HG02588 (cell line): ENCODE results near the gene C2CD4C.
"Not testable (repeated sequence)": the region's sequence is repeated elsewhere in the genome, so short reads cannot be mapped to it uniquely, and the experiment has no call there.

Experiments used
- ATAC-seq: cut with Tn5 transposase; IDR thresholded peaks from one replicate; pipeline ENCODE4 v1.9.1; 2021; ENCODE audit warnings: mild to moderate bottlenecking, moderate library complexity; ENCODE audit not compliant: unreplicated experiment

C2CD4C gene

DNA sequence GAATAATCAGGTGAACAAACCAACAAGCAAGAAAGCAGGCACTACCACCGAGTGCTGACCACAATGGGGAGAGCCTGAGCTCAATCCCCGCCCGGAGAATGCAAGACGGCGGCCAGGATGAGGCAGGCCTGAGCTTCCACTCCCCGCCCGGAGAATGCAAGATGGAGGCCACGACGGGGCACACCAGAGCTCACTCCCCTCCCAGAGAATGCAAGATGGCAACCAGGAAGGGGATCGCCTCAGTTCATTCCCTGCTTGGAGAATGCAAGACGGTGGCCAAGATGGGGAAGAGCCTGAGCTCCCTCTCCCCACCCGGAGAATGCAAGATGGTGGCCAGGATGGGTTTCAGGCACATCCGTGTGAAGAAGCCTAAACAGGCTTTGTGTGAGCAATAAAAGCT is 39.7 kb downstream of the C2CD4C start:
- no peak for ATAC-seq

- no peak for ATAC-seq
Measured at GRCh38 chr19:368630-369024, 40.3 kb downstream of the C2CD4C start.

DNA sequence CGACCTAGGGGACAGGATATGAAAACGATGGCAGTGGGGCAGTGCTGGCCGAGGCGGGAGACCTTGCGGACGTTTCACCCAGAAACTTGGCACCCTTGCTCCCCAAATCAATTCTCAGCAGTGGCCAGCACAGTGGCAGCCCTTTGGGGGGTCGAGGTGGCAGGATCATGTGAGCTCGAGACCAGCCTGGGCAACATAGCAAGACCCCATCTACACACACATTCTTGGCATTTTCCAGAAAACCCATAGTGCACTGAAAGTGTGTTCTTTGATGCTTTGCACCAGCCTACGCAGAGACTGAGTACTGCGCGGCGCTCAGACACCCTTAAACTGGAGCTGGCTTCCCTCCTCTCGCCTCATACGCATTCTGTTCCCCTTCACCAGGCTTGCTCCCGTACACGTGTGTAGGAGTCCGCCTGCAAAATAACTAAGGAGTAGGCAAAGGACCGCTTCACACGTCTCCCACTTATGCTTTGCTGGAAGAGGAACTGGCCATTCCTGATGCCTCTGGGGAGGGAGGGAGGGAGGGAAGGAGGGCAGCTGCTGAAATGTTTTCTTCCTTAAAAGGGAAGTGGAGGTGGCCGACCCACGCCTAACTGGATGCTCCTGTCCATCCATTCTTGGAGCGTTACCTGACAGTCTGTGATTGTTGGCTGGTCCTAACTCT is 40.9 kb downstream of the C2CD4C start:
- ATAC-seq, result no peak

GRCh38 chr19:367561-367960 is 41.4 kb downstream of the C2CD4C start:
- ATAC-seq, result no peak

DNA sequence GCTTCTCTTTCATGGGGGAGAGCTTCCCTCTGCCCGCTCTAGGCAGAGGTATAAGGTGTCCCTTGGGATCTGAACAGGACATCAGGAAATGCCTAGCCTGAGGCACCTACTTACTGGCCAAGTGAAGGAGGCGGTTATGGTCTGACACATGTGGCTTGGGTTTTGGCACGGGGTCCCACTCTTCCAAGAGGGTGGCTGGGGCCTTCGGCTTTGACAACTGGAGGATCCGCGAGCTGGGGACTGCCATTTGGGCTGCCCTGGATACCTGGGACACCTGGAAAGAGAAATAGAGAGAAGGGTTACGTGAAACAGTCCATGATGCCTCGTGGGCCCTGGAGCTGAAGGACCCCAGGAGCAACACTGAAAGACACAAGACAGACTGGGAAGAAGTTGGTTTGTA is 42.0 kb downstream of the C2CD4C start:
- no peak for ATAC-seq

GRCh38 chr19:366205-366783 is 42.7 kb downstream of the C2CD4C start:
- no peak for ATAC-seq

DNA sequence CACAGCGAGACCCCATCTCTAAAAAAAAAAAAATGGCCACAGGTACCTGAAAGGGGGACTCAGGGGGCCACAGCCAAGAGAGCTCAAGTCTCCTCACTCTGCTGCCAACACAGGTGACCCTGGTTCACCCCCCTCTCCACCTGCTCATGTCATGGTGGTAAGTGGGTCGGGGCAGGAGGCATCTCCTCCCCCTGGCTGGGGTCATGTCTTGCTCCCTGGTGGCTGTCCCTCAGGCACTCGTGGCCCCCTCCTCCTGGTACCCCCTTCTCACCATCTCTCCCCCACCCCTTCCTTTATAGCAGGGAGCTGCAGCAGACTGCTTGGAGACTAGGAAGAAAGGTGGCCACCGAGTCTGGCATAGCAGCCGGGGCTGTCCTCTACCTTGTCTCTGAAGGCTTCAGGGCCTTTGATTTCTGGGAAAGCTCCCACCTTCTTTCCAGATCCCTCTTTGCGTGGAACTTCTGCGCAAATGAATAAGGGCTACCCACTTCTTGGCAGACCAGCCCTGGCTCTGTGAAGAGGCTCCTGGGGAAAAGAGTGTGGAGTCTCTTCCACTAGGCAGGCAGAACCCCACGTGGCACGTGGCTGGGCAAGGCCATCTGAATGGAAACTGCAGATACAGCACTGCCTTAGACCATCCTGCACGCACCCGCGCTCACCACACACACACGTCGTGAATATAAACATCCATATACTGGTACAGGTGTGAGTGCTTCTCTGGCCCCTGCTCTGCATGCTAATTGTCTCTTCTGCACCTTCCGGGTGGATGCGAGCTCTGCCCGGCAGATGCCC is 44.3 kb downstream of the C2CD4C start:
- ATAC-seq, result no peak

DNA sequence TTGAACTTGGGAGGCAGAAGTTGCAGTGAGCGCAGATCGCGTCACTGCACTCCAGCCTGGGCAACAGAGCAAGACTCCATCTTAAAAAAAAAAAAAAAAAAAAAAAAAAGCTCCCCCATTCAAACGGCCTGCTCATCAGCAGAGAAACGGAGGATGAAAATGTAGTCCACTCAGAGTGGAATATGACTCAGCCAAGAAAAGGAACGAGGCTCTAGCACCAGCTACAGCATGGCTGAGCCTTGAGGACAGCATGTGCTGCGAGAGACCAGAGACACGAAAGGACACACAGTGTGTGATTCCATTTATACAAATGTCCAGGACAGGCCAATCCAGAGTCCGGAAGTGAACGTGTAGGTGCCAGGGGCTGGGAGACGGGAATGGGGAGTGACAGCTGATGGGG is 46.3 kb downstream of the C2CD4C start:
- no peak for ATAC-seq

- no peak for ATAC-seq
Measured at GRCh38 chr19:362154-362553, 46.8 kb downstream of the C2CD4C start.

- ATAC-seq, result no peak
Measured at GRCh38 chr19:359653-359925, 49.4 kb downstream of the C2CD4C start.

DNA sequence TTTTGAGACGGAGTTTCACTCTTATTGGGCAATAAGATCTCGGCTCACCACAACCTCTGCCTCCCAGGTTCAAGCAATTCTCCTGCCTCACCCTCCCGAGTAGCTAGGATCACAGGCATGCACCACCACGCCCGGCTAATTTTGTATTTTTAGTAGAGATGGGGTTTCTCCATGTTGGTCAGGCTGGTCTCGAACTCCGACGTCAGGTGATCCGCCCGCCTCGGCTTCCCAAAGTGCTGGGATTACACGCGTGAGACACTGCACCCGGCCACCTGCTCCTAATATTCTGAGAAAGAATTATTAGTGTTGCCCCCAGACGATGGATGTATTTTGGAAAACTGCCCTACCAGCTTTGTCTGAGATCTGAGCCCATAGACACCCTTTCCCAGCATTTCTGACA is 53.4 kb downstream of the C2CD4C start:
- not testable (repeated sequence) for ATAC-seq
